ENCODE results near the gene RINT1. TPM values are rescaled to one million over a fixed set of nuclear protein-coding genes. Genes with fewer than 3 reads are reported as not detected.
A peak's percentile ranks its signal among the peaks of the same experiment; 100 is the strongest.

Gene RINT1
- total RNA-seq, 1 experiment from 2014 or later, result 26.6 TPM

- TF ChIP-seq AFF4 (CRISPR knock-in tag; IDR thresholded peaks at IDR 0.05; ENCODE audit: borderline replicate concordance), result no peak
- no peak for TF ChIP-seq ZNF425 (CRISPR knock-in tag; conservative IDR thresholded peaks at IDR 0.05)
- no peak for TF ChIP-seq GTF2I (CRISPR knock-in tag; conservative IDR thresholded peaks at IDR 0.05)
- TF ChIP-seq IRF2 (CRISPR knock-in tag; IDR thresholded peaks at IDR 0.05; ENCODE audit: borderline replicate concordance, low read depth), result no peak
Observed at GRCh38 chr7:105493196-105493922, 38.6 kb upstream of the RINT1 start (continued).

GRCh38 chr7:105493923-105494315, 38.1 kb upstream of the RINT1 start:
- POLR2A ChIA-PET, result no interaction called here
- DNase-seq (ENCODE audit: low spot score) (no peak), ATAC-seq (no peak)
- Mint-ChIP-seq H3K27ac (no peak overlapping the region), H3K4me1 (no peaks in the 10 kb centered on the region), H3K36me3 (peaks cover 24% of the 10 kb centered on the region), H3K9me3 (no peaks in the 10 kb centered on the region), H3K27me3 (ENCODE audit: low read depth) (no peaks in the 10 kb centered on the region), H3K4me3 (no peak overlapping the region)
- TF ChIP-seq MYBL2 (CRISPR knock-in tag; IDR thresholded peaks at IDR 0.05) (no peak), CTCF (IDR thresholded peaks at IDR 0.05) (no peak), GTF2I (CRISPR knock-in tag; conservative IDR thresholded peaks at IDR 0.05) (no peak)
- CTCF ChIA-PET, result no interaction called here

GRCh38 chr7:105496521-105496920, 35.5 kb upstream of the RINT1 start:
- ChIA-PET CTCF (interaction anchor here (1.5 kb wide), 1 partner anchor 35 kb away, joined by 3 read pairs; no protein-coding TSS in a partner anchor), POLR2A (no interaction called here)
- TF ChIP-seq ZBTB21 (CRISPR knock-in tag; IDR thresholded peaks at IDR 0.05; ENCODE audit: borderline replicate concordance), result no peak
- TF ChIP-seq SOX15 (CRISPR knock-in tag; IDR thresholded peaks at IDR 0.05), result no peak
- Mint-ChIP-seq H3K27ac (no peak overlapping the region), H3K9me3 (no peaks in the 10 kb centered on the region), H3K36me3 (peaks cover 33% of the 10 kb centered on the region), H3K4me3 (no peak overlapping the region), H3K4me1 (no peaks in the 10 kb centered on the region), H3K27me3 (ENCODE audit: low read depth) (no peaks in the 10 kb centered on the region)
- DNase-seq (ENCODE audit: low spot score) (no peak), ATAC-seq (no peak)

GRCh38 chr7:105497016-105497415, 35.0 kb upstream of the RINT1 start:
- H3K9me3 Mint-ChIP-seq, result no peaks in the 10 kb centered on the region
- TF ChIP-seq ZNF219 (CRISPR knock-in tag; IDR thresholded peaks at IDR 0.05; ENCODE audit: borderline replicate concordance) (no peak), JUN (CRISPR knock-in tag; IDR thresholded peaks at IDR 0.05) (no peak), ETV6 (CRISPR knock-in tag; IDR thresholded peaks at IDR 0.05) (no peak), ATF6 (CRISPR knock-in tag; IDR thresholded peaks at IDR 0.05) (no peak), CBFB (CRISPR knock-in tag; IDR thresholded peaks at IDR 0.05; ENCODE audit: low read depth) (no peak), SOX15 (CRISPR knock-in tag; IDR thresholded peaks at IDR 0.05) (no peak), ZNF512 (CRISPR knock-in tag; IDR thresholded peaks at IDR 0.05; ENCODE audit: borderline replicate concordance) (no peak)
- no peak overlapping the region for H3K4me3 Mint-ChIP-seq
- POLR2A ChIA-PET, result no interaction called here
- peak overlapping the region; percentile 42 for H3K27ac Mint-ChIP-seq
- no peaks in the 10 kb centered on the region for H3K4me1 Mint-ChIP-seq
- CTCF ChIA-PET, result no interaction called here
- no peak for DNase-seq (ENCODE audit: low spot score)
- peaks cover 36% of the 10 kb centered on the region for H3K36me3 Mint-ChIP-seq
- ATAC-seq, result no peak
- H3K27me3 Mint-ChIP-seq (ENCODE audit: low read depth), result no peaks in the 10 kb centered on the region

Data from WTC11 (cell line).